Measurements from ENCODE around the gene C1RL. TPM values are rescaled to one million over a fixed set of nuclear protein-coding genes. Genes with fewer than 3 reads are reported as not detected.
A peak's percentile ranks its signal among the peaks of the same experiment; 100 is the strongest.

The C1RL gene
- total RNA-seq, 2 donors from 2014 or later = 126 to 134 TPM

DNA sequence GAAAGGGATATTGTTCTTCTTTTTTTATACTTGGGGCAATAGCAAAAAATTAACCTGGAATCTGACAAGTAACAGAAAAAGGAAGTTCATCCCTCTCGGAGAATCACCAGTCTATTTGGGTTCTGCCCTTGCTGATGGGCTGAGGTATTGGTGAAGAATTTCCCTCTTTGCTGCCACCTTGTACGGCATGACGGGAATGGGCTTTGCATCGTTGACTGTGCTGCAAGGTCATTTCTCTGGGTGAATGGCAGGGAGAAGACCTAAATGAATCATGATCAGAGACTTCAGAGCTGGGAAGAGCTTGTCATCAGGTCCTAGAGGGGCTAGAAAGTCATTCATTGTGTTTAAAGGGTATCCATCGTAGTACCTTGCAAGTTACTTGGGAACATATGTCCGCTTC is 36.5 kb downstream of the C1RL start:
- no peak overlapping the region for H3K27ac ChIP-seq
- peaks cover 11% of the 10 kb centered on the region for H3K36me3 ChIP-seq
- no peaks in the 10 kb centered on the region for H3K4me1 ChIP-seq (ENCODE audit: control insufficient read depth in 1 of 2, low read depth in 2 of 2)
- TF ChIP-seq, protein P1, sequence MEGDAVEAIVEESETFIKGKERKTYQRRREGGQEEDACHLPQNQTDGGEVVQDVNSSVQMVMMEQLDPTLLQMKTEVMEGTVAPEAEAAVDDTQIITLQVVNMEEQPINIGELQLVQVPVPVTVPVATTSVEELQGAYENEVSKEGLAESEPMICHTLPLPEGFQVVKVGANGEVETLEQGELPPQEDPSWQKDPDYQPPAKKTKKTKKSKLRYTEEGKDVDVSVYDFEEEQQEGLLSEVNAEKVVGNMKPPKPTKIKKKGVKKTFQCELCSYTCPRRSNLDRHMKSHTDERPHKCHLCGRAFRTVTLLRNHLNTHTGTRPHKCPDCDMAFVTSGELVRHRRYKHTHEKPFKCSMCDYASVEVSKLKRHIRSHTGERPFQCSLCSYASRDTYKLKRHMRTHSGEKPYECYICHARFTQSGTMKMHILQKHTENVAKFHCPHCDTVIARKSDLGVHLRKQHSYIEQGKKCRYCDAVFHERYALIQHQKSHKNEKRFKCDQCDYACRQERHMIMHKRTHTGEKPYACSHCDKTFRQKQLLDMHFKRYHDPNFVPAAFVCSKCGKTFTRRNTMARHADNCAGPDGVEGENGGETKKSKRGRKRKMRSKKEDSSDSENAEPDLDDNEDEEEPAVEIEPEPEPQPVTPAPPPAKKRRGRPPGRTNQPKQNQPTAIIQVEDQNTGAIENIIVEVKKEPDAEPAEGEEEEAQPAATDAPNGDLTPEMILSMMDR (IDR thresholded peaks at IDR 0.05) = no peak
- H3K9me3 ChIP-seq = no peaks in the 10 kb centered on the region
- no peaks in the 10 kb centered on the region for H3K27me3 ChIP-seq (replicated peaks; ENCODE audit: insufficient read depth)
- DNase-seq (ENCODE audit: low spot score) (no peak), ATAC-seq (ENCODE audit: insufficient number of reproducible peaks, low FRiP score, low read depth) (no peak)
- no peak overlapping the region for H3K4me3 ChIP-seq

DNA sequence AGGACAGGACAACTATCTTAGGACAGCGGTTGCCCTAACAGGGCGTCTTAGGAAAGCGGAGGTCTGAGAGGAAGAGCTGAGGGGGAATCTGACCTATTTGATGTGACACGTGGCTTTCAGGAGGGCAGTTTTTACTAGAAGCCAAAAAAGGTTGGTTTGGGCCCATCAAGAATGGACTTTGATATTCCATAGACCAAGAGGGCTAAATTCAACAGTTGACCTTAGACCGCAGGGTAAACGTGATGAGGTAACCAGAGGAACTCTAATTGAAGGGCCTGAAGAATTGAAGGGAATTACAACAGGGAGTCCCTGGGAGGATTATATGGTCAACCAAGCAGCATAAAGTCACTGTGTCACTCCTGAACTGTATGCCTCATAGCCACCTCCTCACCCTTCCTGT is 37.0 kb downstream of the C1RL start:
- no peak overlapping the region for H3K4me3 ChIP-seq
- no peaks in the 10 kb centered on the region for H3K9me3 ChIP-seq
- H3K36me3 ChIP-seq = peaks cover 17% of the 10 kb centered on the region
- TF ChIP-seq, protein P1 (IDR thresholded peaks at IDR 0.05) = no peak
- ATAC-seq (ENCODE audit: insufficient number of reproducible peaks, low FRiP score, low read depth) (no peak), DNase-seq (ENCODE audit: low spot score) (no peak)
- no peaks in the 10 kb centered on the region for H3K4me1 ChIP-seq (ENCODE audit: control insufficient read depth in 1 of 2, low read depth in 2 of 2)
- no peaks in the 10 kb centered on the region for H3K27me3 ChIP-seq (replicated peaks; ENCODE audit: insufficient read depth)
- no peak overlapping the region for H3K27ac ChIP-seq

- DNase-seq (ENCODE audit: low spot score) (no peak), ATAC-seq (ENCODE audit: insufficient number of reproducible peaks, low FRiP score, low read depth) (no peak)
- TF ChIP-seq, protein P1 (IDR thresholded peaks at IDR 0.05) = no peak
- H3K9me3 ChIP-seq = no peaks in the 10 kb centered on the region
- no peaks in the 10 kb centered on the region for H3K27me3 ChIP-seq (replicated peaks; ENCODE audit: insufficient read depth)
- no peaks in the 10 kb centered on the region for H3K4me1 ChIP-seq (ENCODE audit: control insufficient read depth in 1 of 2, low read depth in 2 of 2)
- no peak overlapping the region for H3K4me3 ChIP-seq
- H3K27ac ChIP-seq = no peak overlapping the region
- peaks cover 39% of the 10 kb centered on the region for H3K36me3 ChIP-seq
These were observed 39.6 kb downstream of the C1RL start for GRCh38 chr12:7069386-7069785.

DNA sequence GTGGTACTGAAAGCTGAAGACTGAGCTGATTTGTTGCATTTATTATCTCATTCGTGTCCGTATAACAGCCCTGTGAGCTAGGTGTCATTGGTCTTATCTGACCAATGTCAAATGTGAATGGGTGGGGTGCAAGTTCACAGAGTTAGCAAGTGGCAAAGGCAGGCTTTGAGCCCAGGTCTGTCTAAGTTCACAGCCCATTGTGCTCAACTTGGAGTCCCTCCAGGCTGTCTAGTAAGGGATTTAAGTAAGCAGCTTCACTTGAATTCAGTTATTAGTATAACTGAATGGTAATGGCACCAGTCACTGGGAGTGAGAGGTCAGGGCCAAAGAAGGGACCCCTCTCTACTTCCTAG is 40.0 kb downstream of the C1RL start:
- no peaks in the 10 kb centered on the region for H3K9me3 ChIP-seq
- H3K36me3 ChIP-seq = peaks cover 41% of the 10 kb centered on the region
- no peak for DNase-seq (ENCODE audit: low spot score)
- no peak overlapping the region for H3K4me3 ChIP-seq
- no peak overlapping the region for H3K27ac ChIP-seq
- H3K4me1 ChIP-seq (ENCODE audit: control insufficient read depth in 1 of 2, low read depth in 2 of 2) = peaks cover 0 to 1% of the 10 kb centered on the region in 2 donors
- H3K27me3 ChIP-seq (replicated peaks; ENCODE audit: insufficient read depth) = no peaks in the 10 kb centered on the region
- ATAC-seq (ENCODE audit: insufficient number of reproducible peaks, low FRiP score, low read depth) = no peak
- TF ChIP-seq, protein P1 (IDR thresholded peaks at IDR 0.05) = no peak

GRCh38 chr12:7068240-7068993 is 40.6 kb downstream of the C1RL start:
- ATAC-seq (ENCODE audit: insufficient number of reproducible peaks, low FRiP score, low read depth) (no peak), DNase-seq (ENCODE audit: low spot score) (no peak)
- H3K27ac ChIP-seq = peak overlapping the region in 1 of 2 donors; percentile 40
- peaks cover 0 to 3% of the 10 kb centered on the region in 2 donors for H3K4me1 ChIP-seq (ENCODE audit: control insufficient read depth in 1 of 2, low read depth in 2 of 2)
- no peaks in the 10 kb centered on the region for H3K27me3 ChIP-seq (replicated peaks; ENCODE audit: insufficient read depth)
- TF ChIP-seq, protein P1 (IDR thresholded peaks at IDR 0.05) = no peak
- no peaks in the 10 kb centered on the region for H3K9me3 ChIP-seq
- H3K36me3 ChIP-seq = peaks cover 43% of the 10 kb centered on the region
- no peak overlapping the region for H3K4me3 ChIP-seq
